ENCODE data around the gene NECTIN4.

The NECTIN4 gene

DNA sequence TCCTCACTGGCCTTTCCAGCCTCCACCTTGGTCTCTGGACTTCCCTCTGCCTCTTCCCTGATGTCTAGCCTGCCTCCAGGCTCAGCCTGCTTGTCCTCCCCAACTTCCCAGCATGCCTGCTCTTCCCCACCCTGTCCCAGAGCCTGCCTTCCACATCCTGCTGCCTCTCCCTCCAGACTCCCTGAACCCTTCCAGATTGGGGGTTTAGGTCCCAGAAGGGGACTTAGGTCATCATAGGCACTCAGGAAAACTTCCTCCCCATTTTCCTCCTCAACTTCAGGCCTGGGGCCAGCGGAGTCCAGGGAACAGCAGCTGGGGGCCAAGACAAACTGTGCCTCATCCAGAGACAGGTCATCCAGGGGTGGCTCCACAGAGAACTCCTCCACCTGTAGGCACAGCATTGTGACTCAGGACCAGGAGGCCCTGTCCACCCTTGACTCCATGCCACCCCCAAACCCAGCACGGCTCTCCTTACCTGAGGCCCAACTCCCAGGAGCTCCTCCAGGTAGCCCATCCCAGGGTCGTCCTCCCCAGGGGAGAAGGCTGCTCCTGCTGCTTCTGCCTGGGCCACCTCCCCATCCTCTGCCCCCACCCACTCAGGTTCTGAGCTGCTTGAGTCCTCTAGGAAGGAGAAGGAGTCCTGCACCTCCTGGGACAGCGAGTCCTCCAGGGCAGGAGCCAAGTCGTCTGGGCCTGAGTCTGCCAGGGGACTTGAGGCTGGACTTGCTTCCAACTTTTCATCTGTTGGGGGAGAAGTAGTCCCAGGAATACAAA lies 40.2 kb downstream of the NECTIN4 start:
- no peak for DNase-seq (ENCODE audit: low read depth)
- no peak overlapping the region for H3K4me3 ChIP-seq (ENCODE audit: control insufficient read depth, low read depth, low read length)
- TF ChIP-seq, protein P1, sequence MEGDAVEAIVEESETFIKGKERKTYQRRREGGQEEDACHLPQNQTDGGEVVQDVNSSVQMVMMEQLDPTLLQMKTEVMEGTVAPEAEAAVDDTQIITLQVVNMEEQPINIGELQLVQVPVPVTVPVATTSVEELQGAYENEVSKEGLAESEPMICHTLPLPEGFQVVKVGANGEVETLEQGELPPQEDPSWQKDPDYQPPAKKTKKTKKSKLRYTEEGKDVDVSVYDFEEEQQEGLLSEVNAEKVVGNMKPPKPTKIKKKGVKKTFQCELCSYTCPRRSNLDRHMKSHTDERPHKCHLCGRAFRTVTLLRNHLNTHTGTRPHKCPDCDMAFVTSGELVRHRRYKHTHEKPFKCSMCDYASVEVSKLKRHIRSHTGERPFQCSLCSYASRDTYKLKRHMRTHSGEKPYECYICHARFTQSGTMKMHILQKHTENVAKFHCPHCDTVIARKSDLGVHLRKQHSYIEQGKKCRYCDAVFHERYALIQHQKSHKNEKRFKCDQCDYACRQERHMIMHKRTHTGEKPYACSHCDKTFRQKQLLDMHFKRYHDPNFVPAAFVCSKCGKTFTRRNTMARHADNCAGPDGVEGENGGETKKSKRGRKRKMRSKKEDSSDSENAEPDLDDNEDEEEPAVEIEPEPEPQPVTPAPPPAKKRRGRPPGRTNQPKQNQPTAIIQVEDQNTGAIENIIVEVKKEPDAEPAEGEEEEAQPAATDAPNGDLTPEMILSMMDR (conservative IDR thresholded peaks at IDR 0.05; ENCODE audit: control insufficient read depth, insufficient read depth, low read depth, low read length), result no peak

DNA sequence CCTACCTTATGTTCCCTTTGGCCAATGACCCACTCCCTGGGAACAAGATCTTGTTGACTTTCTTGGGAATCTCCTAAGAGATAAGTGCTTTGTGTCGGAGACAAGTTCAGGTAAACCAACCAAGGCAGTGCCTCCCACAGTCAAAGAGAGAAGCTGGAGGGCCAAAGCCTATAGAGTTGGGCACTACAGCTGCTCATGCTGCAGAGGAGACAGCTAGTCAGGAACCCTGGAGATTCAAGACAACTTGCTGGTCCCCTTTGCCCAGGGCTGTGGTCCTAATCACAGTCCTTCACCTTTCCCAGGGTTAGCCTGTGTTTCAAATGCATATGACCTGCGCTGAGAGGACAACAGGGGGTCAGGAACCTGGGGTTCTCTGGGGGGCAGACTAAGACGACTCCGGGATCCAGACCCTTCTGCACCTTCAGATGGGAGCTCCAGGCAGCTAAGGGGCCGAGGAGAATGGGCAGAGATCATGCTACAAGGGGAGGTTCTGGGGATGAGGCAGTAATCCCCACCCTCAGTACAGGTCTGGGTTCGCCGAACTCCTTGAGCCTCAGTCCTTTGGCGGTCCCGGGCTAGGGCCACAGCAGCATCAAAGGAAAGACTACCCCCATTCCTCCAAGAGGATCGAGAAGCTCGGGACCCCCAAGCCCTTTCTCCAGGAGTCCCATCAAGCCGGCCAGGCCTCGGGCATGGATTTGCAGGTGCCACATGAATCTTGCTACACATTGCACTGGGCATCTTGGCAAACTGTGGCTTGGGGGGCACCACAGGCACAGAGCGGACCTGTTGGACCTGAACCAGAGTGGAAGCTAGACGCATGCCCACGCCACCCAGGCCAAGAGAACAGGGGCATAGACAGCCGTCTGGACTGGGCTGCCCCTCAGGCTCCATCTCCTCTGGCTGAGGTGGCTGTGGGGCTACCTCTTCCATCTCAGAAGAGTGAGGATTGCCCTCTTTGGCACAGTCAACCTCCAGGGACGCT lies 41.6 kb downstream of the NECTIN4 start:
- no peak overlapping the region for H3K4me3 ChIP-seq (ENCODE audit: control insufficient read depth, low read depth, low read length)
- TF ChIP-seq, protein P1 (conservative IDR thresholded peaks at IDR 0.05; ENCODE audit: control insufficient read depth, insufficient read depth, low read depth, low read length), result no peak

DNA sequence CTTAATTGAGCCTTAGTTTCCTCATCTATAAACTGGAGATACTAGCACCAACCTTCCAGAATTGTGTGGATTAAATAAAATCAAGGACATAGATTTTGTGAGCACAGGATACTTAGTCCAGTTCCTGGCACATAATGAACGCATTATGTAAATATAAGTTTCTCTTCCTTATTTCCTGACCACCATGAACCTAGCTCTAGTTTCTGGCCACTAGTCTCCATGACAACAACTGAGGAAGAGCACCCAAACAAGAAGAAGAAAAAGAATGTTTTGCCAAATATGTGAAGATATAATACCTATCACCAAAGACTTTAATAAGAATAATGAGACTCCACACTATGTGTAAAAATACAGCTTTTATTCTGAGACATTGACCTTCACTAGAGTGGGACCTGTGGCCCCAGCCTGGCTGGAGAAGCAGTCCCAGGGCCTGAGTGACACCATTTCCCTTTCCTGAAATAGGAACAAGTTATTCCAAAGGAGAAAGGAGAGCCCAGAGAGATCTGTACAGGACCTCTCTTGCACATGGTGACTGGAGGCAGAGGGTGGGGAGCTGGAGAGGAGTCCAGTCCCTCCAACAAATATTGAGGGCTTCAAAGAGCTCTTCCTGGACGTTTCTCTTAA lies 42.6 kb downstream of the NECTIN4 start:
- no peak for DNase-seq (ENCODE audit: low read depth)
- no peak overlapping the region for H3K4me3 ChIP-seq (ENCODE audit: control insufficient read depth, low read depth, low read length)
- TF ChIP-seq, protein P1 (conservative IDR thresholded peaks at IDR 0.05; ENCODE audit: control insufficient read depth, insufficient read depth, low read depth, low read length), result no peak

More for the DNA sequence above, 41.6 kb downstream of the NECTIN4 start:
- DNase-seq (ENCODE audit: low read depth), result no peak

DNA sequence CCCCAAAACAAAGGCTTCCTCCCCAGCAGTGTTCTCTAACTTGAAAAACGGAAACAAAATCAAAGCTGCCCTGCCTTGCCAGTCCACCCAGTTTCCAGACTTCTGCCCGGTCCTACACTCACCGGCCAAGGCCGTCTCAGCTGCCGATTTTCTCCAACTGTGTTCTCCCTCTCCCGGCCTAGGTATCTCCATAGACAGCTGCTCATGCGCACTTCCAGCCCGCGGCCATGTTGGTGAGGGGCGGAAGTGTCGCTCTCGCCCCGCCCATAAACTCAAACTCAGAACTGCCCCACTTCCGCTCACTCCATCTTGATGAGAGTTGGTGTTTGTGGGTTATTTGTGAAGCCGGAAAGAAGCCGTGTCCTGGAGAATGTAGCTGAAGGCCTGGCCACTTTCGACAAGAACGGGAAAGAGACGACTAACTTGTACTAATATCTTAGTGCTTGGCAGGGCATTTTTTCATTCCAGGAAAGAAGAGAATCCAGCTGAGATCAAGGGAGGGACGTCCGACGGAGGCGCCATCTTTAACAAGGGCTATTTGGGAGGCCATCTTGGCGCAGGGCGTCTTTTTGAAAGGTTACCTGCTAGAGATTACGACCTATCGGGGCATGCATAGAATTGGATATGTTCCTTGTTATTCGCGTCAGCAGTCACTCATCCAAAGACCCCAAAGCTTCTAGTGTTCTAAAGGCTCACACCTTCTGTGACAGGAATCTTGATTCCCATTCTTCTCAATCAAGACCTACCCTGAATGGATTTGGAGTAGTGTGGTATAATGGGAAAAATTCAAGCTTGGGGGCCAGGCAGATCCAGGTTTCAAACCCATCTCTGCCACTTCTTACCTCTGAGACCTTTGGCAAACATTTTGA lies 43.4 kb downstream of the NECTIN4 start, which contains the start of gene USF1:
Gene USF1 (minus strand): TSS at position 242 of the 869 bp plus-strand sequence. CDS start 2,702 bp downstream, outside the sequence.
- peak within 1 kb of the TSS; percentile 97 for H3K4me3 ChIP-seq (ENCODE audit: control insufficient read depth, low read depth, low read length)
- TF ChIP-seq, protein P1 (conservative IDR thresholded peaks at IDR 0.05; ENCODE audit: control insufficient read depth, insufficient read depth, low read depth, low read length), result no peak
- peak; percentile 94 for DNase-seq (ENCODE audit: low read depth)

DNA sequence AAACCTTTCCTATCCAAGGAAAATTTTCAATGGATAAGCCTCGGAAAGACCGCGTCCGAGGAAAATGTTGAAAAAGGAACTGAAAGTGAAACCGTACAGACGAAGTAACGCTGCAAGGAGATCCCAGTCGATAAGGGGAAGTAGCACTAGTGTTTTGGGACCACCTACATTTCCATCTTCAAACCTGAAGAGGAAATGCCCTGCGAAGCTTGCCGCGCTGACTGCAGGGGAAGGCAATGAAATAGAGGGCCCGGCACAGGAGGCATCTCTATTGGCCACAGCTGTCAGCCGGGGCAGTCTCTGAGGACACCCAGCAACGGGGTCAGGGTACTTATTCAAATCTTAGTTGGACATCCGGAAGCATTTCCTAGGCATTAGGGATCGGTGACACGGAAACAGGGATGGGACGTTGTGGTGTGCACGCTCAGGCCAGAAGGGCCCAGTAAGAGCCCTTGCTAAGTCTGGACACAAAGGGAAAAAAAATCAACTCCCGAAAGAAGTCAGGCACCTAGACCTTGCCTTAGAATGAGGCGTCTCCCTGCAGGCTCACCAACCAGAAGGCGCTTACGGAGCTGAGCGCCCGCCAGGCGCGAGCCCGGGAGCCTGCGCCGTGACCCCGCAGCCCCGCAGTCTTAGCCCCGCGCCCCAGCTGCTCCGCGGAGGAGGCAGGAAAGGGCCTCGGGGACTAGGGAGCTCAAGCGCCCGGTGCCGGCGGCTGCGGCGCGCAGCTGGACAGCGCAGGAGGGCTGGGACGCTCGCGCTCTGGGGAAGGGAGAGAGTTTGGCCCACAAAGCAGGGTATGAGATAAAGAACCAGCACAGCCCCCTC lies 44.2 kb downstream of the NECTIN4 start:
- TF ChIP-seq, protein P1 (conservative IDR thresholded peaks at IDR 0.05; ENCODE audit: control insufficient read depth, insufficient read depth, low read depth, low read length), result no peak
- peak; percentile 55 for DNase-seq (ENCODE audit: low read depth)

More for the DNA sequence above, 44.2 kb downstream of the NECTIN4 start:
- peak overlapping the region; percentile 97 for H3K4me3 ChIP-seq (ENCODE audit: control insufficient read depth, low read depth, low read length)
